Peyer's patch (tissue), 4 donors: ENCODE measurements around the gene GPAT2.
"Not testable (repeated sequence)": the region's sequence is repeated elsewhere in the genome, so short reads cannot be mapped to it uniquely, and the experiment has no call there.

Experiments
- POLR2A ChIP-seq, 2 donors: fragments of 450-650 bp; IDR thresholded peaks; one replicate each; pipeline ENCODE4 v1.5.1; 2017; ENCODE audit warnings: antibody characterized with exemption in 2 of 2, mild to moderate bottlenecking in 2 of 2, moderate library complexity in 2 of 2
- TF ChIP-seq, protein P1 (sequence below), 6 experiments: fragments of 450-650 bp in 4 of 6; fragments of 200-600 bp in 2 of 6; sonication (generic) in 1 of 6; IDR thresholded peaks; one replicate each; pipeline ENCODE4 v1.5.1; 2017 to 2019; ENCODE audit warnings: antibody characterized with exemption in 6 of 6, mild to moderate bottlenecking in 3 of 6, moderate library complexity in 1 of 6

DNA sequence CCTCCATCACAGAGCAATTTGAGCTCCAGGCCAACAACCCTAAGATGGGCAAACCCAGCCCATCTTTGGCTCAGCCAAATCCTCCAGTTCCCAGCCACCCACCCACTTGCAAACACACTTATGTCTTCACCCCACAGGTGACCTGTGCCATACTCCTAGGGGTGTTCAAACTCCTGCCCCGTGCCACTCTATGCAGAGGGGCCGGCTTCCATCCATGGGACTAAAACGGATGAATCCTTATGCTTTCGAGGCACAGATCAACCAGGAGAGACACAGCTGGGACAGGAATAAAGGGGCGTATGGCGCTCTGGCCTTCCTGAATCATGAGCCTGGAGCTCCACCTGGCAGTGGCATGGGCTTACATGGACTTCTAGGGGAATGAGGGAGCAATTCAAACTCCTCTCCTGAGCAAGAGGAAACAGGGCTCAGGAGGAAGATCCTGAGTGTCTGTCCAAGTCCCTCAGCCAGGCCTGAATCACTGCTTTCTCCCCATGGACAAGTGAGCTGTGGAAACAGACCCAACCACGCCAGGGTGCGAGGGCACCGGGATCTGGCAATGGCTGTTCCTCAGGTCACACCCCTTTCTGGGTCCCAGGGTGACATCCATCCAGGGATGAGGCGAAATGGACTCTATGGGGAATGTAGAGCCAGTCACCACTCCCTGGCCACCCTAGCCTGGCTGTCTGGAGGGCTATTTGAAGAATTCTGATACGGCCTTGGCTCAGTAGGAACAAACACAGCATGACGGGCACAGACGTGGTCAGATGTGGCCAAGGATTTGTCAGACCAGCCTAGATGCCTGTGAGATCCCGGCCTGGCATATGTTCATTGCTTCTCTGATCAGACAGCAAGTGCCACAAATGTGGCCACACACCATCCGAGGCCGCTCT lies 36.6 kb upstream of the GPAT2 start:
- TF ChIP-seq, protein P1, sequence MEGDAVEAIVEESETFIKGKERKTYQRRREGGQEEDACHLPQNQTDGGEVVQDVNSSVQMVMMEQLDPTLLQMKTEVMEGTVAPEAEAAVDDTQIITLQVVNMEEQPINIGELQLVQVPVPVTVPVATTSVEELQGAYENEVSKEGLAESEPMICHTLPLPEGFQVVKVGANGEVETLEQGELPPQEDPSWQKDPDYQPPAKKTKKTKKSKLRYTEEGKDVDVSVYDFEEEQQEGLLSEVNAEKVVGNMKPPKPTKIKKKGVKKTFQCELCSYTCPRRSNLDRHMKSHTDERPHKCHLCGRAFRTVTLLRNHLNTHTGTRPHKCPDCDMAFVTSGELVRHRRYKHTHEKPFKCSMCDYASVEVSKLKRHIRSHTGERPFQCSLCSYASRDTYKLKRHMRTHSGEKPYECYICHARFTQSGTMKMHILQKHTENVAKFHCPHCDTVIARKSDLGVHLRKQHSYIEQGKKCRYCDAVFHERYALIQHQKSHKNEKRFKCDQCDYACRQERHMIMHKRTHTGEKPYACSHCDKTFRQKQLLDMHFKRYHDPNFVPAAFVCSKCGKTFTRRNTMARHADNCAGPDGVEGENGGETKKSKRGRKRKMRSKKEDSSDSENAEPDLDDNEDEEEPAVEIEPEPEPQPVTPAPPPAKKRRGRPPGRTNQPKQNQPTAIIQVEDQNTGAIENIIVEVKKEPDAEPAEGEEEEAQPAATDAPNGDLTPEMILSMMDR (IDR thresholded peaks at IDR 0.05), result not testable (repeated sequence)
- TF ChIP-seq POLR2A (IDR thresholded peaks at IDR 0.05), result not testable (repeated sequence)
